Kidney (tissue), 14 donors: ENCODE data around the gene USP28. TPM values are rescaled to one million over a fixed set of nuclear protein-coding genes. Genes with fewer than 3 reads are reported as not detected.

Experiments
- DNase-seq, 5 donors: peaks; one replicate each; pipeline ENCODE4 v3.0.0-alpha.2; 2013 to 2020
- FAIRE-seq: peaks from 2 replicates; lab custom pipeline; 2012; peaks lifted over from hg19 to GRCh38; lab: Jason Lieb, UNC
- H3K27ac ChIP-seq, 2 donors: one replicate each; pipeline ENCODE4 v1.7.0; 2013; ENCODE audit warnings: low read depth in 2 of 2, low read length in 2 of 2, inconsistent platforms in 1 of 2
- H3K27me3 ChIP-seq: one replicate; pipeline ENCODE4 v1.7.1; 2013; ENCODE audit warnings: low read length, inconsistent platforms; ENCODE audit not compliant: control insufficient read depth, insufficient read depth
- H3K36me3 ChIP-seq, 3 donors: one replicate each; pipeline versions ENCODE4 v1.7.0 to v1.7.1; 2013; ENCODE audit warnings: low read length in 3 of 3, control low read depth in 1 of 3, inconsistent platforms in 1 of 3; ENCODE audit not compliant: insufficient read depth in 3 of 3, control insufficient read depth in 2 of 3
- H3K4me1 ChIP-seq, 3 donors: one replicate each; pipeline versions ENCODE4 v1.7.0 to v1.7.1; 2013; ENCODE audit warnings: low read length in 3 of 3, inconsistent platforms in 1 of 3, low read depth in 1 of 3; ENCODE audit not compliant: control insufficient read depth in 2 of 3, insufficient read depth in 2 of 3
- H3K4me3 ChIP-seq, 3 donors: one replicate each; pipeline versions ENCODE4 v1.7.0 to v1.8.1; 2013; ENCODE audit warnings: low read length in 3 of 3, control low read depth in 1 of 3, inconsistent platforms in 1 of 3
- H3K9ac ChIP-seq, 3 donors: one replicate each; pipeline versions ENCODE4 v1.7.0 to v1.7.1; 2013; ENCODE audit warnings: low read length in 3 of 3, control low read depth in 1 of 3, inconsistent platforms in 1 of 3
- H3K9me3 ChIP-seq, 3 donors: one replicate each; pipeline versions ENCODE4 v1.7.0 to v1.7.1; 2013; ENCODE audit warnings: low read length in 3 of 3, control low read depth in 1 of 3, inconsistent platforms in 1 of 3; ENCODE audit not compliant: control insufficient read depth in 2 of 3, insufficient read depth in 1 of 3
- intact Hi-C: fragments of 100-400 bp; cut with DNase I; formaldehyde crosslinking; loops from one replicate; pipeline ENCODE4 v1.11.1; 2022
- polyA plus RNA-seq: library from polyadenylated mRNA; stranded (reverse); fragments of 350-450 nt; fragmentation: Illumina TruSeq; extraction: RNeasy Lipid Tissue Mini Kit (QIAGEN cat#74804); gene quantifications from one replicate; pipeline ENCODE4 v1.2.3, GENCODE V29; 2014; ENCODE audit warnings: low read depth, low replicate concordance; ENCODE audit not compliant: insufficient read depth
- total RNA-seq: library from RNA; stranded (reverse); fragmentation: NEBNext Ultra II Directional; extraction: Animal tissue kit (Norgen Biotek cat#: 25700); gene quantifications from one replicate; pipeline ENCODE4 v1.2.1, GENCODE V29; 2021
- TF ChIP-seq, protein P1 (sequence below): IDR thresholded peaks from 3 replicates; pipeline ENCODE4 v1.5.1; 2012; ENCODE audit warnings: mild to moderate bottlenecking, moderate library complexity, borderline replicate concordance; ENCODE audit not compliant: insufficient read depth; ENCODE audit errors: extremely low read depth
- donor health status: control.
- donor health status: control.
- donor health status: control.
- donor health status: control.
- donor health status: control.
- donor health status: DM: yes; HTN: yes; CAD: no.
- donor health status: Normal renal cell carcinoma (clear cell type).

The USP28 gene
- total and polyA plus RNA-seq, 2 donors from 2014 or later = 5.3 to 19.4 TPM

DNA sequence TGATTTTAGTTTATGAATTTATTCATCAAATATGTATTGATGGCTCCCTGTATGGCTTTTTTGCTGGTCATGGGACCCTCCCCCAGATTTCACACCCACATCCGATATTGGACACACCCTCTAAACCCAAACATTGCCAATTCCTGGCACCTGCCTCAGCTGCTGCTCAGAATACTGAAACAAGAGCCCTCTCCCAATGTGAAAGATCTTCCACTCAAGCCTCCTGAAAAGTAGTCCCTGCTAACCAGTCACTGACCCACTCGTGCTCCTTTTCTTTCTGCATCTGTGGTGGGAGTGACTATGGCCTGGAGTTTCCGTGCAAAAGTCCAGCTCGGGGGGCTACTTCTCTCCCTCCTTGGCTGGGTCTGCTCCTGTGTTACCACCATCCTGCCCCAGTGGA lies 95.9 kb downstream of the USP28 start, which contains the start of gene CLDN25:
CLDN25 (plus strand) TSS at position 301 of the 400 bp plus-strand sequence; CDS start at position 301, 0 bp downstream.
- Histone ChIP-seq H3K27ac (peak within 1 kb of the TSS in 1 of 2 donors; percentile 33), H3K4me1 (peaks cover 0 to 3% (median 0%) of the 10 kb centered on the region in 3 donors), H3K4me3 (no peak within 1 kb of the TSS), H3K9me3 (no peaks in the 10 kb centered on the region), H3K36me3 (no peaks in the 10 kb centered on the region), H3K9ac (no peak within 1 kb of the TSS), H3K27me3 (no peaks in the 10 kb centered on the region)
- DNase-seq (no peak), FAIRE-seq (no peak)
- intact Hi-C loops = no loop called here
- TF ChIP-seq, protein P1, sequence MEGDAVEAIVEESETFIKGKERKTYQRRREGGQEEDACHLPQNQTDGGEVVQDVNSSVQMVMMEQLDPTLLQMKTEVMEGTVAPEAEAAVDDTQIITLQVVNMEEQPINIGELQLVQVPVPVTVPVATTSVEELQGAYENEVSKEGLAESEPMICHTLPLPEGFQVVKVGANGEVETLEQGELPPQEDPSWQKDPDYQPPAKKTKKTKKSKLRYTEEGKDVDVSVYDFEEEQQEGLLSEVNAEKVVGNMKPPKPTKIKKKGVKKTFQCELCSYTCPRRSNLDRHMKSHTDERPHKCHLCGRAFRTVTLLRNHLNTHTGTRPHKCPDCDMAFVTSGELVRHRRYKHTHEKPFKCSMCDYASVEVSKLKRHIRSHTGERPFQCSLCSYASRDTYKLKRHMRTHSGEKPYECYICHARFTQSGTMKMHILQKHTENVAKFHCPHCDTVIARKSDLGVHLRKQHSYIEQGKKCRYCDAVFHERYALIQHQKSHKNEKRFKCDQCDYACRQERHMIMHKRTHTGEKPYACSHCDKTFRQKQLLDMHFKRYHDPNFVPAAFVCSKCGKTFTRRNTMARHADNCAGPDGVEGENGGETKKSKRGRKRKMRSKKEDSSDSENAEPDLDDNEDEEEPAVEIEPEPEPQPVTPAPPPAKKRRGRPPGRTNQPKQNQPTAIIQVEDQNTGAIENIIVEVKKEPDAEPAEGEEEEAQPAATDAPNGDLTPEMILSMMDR = no peak

DNA sequence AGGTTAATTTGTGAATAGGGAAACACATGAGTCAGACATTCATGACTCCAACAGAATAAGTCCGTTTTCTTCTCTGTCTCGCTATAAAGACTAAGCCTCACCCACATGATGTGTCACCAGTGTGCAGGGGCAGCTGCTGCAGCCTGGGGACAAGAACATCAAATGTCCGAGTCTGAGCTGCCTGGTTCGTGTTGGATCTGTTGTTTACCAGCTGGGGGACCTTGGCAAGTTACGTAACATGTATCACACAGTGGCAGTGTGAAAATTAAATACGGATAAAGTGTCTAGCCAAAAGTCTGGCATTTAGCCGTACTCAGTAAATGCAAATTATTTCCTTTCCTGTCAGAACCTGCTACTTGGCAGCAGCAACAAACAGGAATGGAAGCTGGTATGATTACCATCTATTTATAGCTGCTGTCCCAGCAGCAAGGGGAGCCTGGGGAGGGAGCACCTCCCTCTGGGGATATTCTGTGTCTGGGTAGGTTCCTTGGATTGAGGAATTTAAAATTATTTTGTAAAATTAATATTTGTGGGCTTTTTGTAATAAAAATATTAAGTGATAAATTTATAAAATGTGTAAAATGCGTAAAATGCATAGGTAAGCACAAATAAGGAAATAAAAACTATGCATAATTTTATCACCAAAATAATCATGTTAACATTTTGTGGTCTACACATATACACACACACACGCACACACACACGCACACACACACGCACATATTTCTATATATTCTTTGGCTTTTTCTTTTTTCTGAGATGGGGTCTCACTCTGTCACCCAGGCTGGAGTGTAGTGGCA lies 97.1 kb downstream of the USP28 start:
- DNase-seq = peak in 2 of 5 donors; percentile 4 to 82
- Histone ChIP-seq H3K9ac (peak overlapping the region in 1 of 3 donors; percentile 51), H3K4me1 (peaks cover 0 to 3% (median 0%) of the 10 kb centered on the region in 3 donors), H3K27ac (peak overlapping the region; percentile 33 to 63), H3K4me3 (peak overlapping the region in 1 of 3 donors; percentile 15), H3K27me3 (no peaks in the 10 kb centered on the region), H3K9me3 (no peaks in the 10 kb centered on the region), H3K36me3 (no peaks in the 10 kb centered on the region)
- peak; percentile 63 for FAIRE-seq
- TF ChIP-seq, protein P1 = no peak
- intact Hi-C loops = no loop called here

DNA sequence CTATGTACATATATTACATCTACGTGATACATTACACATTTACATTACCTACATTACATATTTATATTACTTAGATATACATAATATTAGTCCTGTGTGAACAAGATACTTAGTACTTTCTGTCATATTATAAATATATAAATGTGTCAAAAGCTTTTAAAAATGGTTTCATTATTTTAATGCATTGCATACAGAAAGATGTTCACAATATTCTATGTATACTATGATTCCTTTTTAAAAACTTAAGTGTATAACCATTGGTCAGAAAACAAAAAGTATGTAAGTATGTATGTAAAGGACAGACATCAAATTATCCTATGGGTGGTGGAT lies 101.2 kb downstream of the USP28 start:
- Histone ChIP-seq H3K9me3 (no peaks in the 10 kb centered on the region), H3K36me3 (no peaks in the 10 kb centered on the region), H3K27ac (no peak overlapping the region), H3K27me3 (no peaks in the 10 kb centered on the region), H3K9ac (peak overlapping the region in 1 of 3 donors; percentile 90), H3K4me1 (peaks cover 0 to 5% (median 0%) of the 10 kb centered on the region in 3 donors), H3K4me3 (peak overlapping the region; percentile 79 to 96 (median 94))
- DNase-seq (no peak), FAIRE-seq (no peak)
- intact Hi-C loops = no loop called here
- TF ChIP-seq, protein P1 = no peak
